K562 (cell line): Measurements from ENCODE around the gene NFATC3. TPM values are rescaled to one million over a fixed set of nuclear protein-coding genes. Genes with fewer than 3 reads are reported as not detected.

ENCODE experiments used
- ARNT ChIP-seq, 2 experiments: fragments of 450-650 bp; IDR thresholded peaks; 2 replicates each; pipeline ENCODE4 v1.6.1; 2016; ENCODE audit warnings: mild to moderate bottlenecking in 1 of 2
- CCNT2 ChIP-seq: IDR thresholded peaks from 2 replicates; pipeline ENCODE4 v1.6.1; 2011; ENCODE audit warnings: borderline replicate concordance, low read depth, mild to moderate bottlenecking, moderate library complexity, mixed read lengths, low read length; ENCODE audit not compliant: insufficient read length; ENCODE audit errors: extremely low read depth
- ESRRB ChIP-seq: fragments of 250-450 bp; sonication (Bioruptor Pico); IDR thresholded peaks from 2 replicates; pipeline ENCODE4 v1.5.0; 2020; ENCODE audit warnings: mild to moderate bottlenecking, moderate library complexity, borderline replicate concordance
- FUS ChIP-seq: fragments of 200-400 bp; formaldehyde crosslinking; optimal IDR thresholded peaks from 2 replicates; pipeline ENCODE3; 2017; ENCODE audit warnings: low read depth, low read length
- KAT7 ChIP-seq: sonication (generic); formaldehyde crosslinking; IDR thresholded peaks from 2 replicates; pipeline ENCODE4 v1.8.0; 2022; ENCODE audit warnings: missing genetic modification reagents, mild to moderate bottlenecking, borderline replicate concordance
- NFXL1 ChIP-seq: fragments of 450-650 bp; formaldehyde crosslinking; IDR thresholded peaks from 2 replicates; pipeline ENCODE4 v1.4.0; 2021; ENCODE audit warnings: mild to moderate bottlenecking
- NR4A1 ChIP-seq, 2 experiments: fragments of 250-450 bp in 1 of 2; fragments of 450-650 bp in 1 of 2; sonication (Bioruptor Pico) in 1 of 2; IDR thresholded peaks; 2 replicates each; pipeline versions ENCODE4 v1.4.0 to v1.6.1; 2016 to 2020; ENCODE audit warnings: mild to moderate bottlenecking in 2 of 2, missing compliant biosample characterization in 1 of 2, missing genetic modification characterization in 1 of 2, moderate library complexity in 1 of 2
- PATZ1 ChIP-seq: fragments of 250-450 bp; sonication (Bioruptor Pico); IDR thresholded peaks from 2 replicates; pipeline ENCODE4 v1.5.0; 2020; ENCODE audit warnings: mild to moderate bottlenecking, borderline replicate concordance
- PTRF ChIP-seq: fragments of 450-650 bp; IDR thresholded peaks from 2 replicates; pipeline ENCODE4 v1.6.1; 2016; ENCODE audit warnings: mild to moderate bottlenecking, missing genetic modification characterization, missing compliant biosample characterization
- SMARCC2 ChIP-seq: fragments of 450-650 bp; IDR thresholded peaks from 2 replicates; pipeline ENCODE4 v1.6.1; 2017; ENCODE audit warnings: antibody characterized with exemption, moderate library complexity, mild to moderate bottlenecking, low read depth
- SRSF3 ChIP-seq: fragments of 200-400 bp; formaldehyde crosslinking; IDR thresholded peaks from 2 replicates; pipeline ENCODE4 v1.6.1; 2016; ENCODE audit warnings: mild to moderate bottlenecking, low read length, moderate library complexity; ENCODE audit not compliant: insufficient read depth
- WHSC1 ChIP-seq: IDR thresholded peaks from one replicate; pipeline ENCODE4 v1.6.1; 2012; ENCODE audit warnings: low read length, control low read depth, inconsistent platforms
- ZBTB7A ChIP-seq: IDR thresholded peaks from 2 replicates; pipeline ENCODE4 v1.6.1; 2011; ENCODE audit warnings: low read depth, mild to moderate bottlenecking, low read length, moderate library complexity, borderline replicate concordance; ENCODE audit not compliant: control insufficient read depth
- ZNF395 ChIP-seq: fragments of 200-800 bp; sonication (Bioruptor generic); IDR thresholded peaks from 2 replicates; pipeline ENCODE4 v1.6.1; 2017; ENCODE audit warnings: missing genetic modification characterization, missing compliant biosample characterization
- ZNF407 ChIP-seq: fragments of 450-650 bp; IDR thresholded peaks from 2 replicates; pipeline ENCODE4 v1.6.1; 2016; ENCODE audit warnings: low read depth
- polyA plus RNA-seq, 8 experiments: library from polyadenylated mRNA; depleted of rRNA in 4 of 8; stranded (reverse) in 5 of 8; unstranded in 3 of 8; fragments of >200 nt; fragmentation: Nextera tagmentation in 2 of 8; fragmentation: Illumina TruSeq in 1 of 8; extraction: Ambion mirVana in 2 of 8; extraction: Trizol in 1 of 8; gene quantifications; 2 replicates each; pipeline versions ENCODE4 v1.2.1 to v1.2.3, GENCODE V29; 2011 to 2014; ENCODE audit warnings: inconsistent platforms in 1 of 8, missing spikeins in 1 of 8
- total RNA-seq, 7 experiments: library from RNA; depleted of rRNA in 6 of 7; stranded (reverse); fragments of >200 nt in 6 of 7; fragmentation: Illumina TruSeq in 2 of 7; extraction: Trizol in 2 of 7; gene quantifications; 2 replicates each; pipeline versions ENCODE4 v1.2.1 to v1.2.3, GENCODE V29; 2011 to 2021; ENCODE audit warnings: low replicate concordance in 1 of 7

NFATC3 gene
- total and polyA plus RNA-seq, 9 of the 15 experiments (the other 6 are each of a cell fraction or from before 2014, with no cell fraction given): 15.7 to 98.4 (median 59.4) TPM

GRCh38 chr16:68084504-68085258, 489 bp upstream of the NFATC3 start (continued):
- no peak for TF ChIP-seq ZNF407
- TF ChIP-seq SRSF3: no peak
- TF ChIP-seq NFXL1 (CRISPR knock-in tag): no peak
- TF ChIP-seq NR4A1 (CRISPR knock-in tag; IDR thresholded peaks at IDR 0.05): 0 out of 2 replicates have a peak, but pooled peaks have one; percentile 61
- TF ChIP-seq NR4A1 (tag; IDR thresholded peaks at IDR 0.05): no peak
- TF ChIP-seq PATZ1 (CRISPR knock-in tag): no peak
- TF ChIP-seq FUS: no peak
- peak; percentile 53 for TF ChIP-seq CCNT2
- no peak for TF ChIP-seq SMARCC2
- no peak for TF ChIP-seq PTRF (tag)
- TF ChIP-seq ZNF395 (CRISPR knock-in tag): peak; percentile 78
- no peak for TF ChIP-seq WHSC1
- TF ChIP-seq ARNT (IDR thresholded peaks at IDR 0.05): no peak
- TF ChIP-seq ESRRB: no peak
- TF ChIP-seq ZBTB7A: peak; percentile 90; the same call in 1 of the 2 replicates
- TF ChIP-seq KAT7 (CRISPR knock-in tag): no peak; the same call in 1 of the 2 replicates
